Endothelial cell of umbilical vein (primary cell): ENCODE results near the gene CEP192.

ENCODE experiments used
- EZH2 ChIP-seq: IDR thresholded peaks from 2 replicates; pipeline ENCODE4 v1.6.1; 2012; ENCODE audit warnings: borderline replicate concordance, low read depth, mild to moderate bottlenecking, moderate library complexity, low read length, inconsistent platforms; ENCODE audit not compliant: severe bottlenecking
- GATA2 ChIP-seq: IDR thresholded peaks from 2 replicates; pipeline ENCODE4 v1.7.0; 2011; ENCODE audit warnings: low read depth, mild to moderate bottlenecking, moderate library complexity, mixed read lengths, low read length; ENCODE audit not compliant: insufficient read length, insufficient read depth
- POLR2A ChIP-seq: IDR thresholded peaks from 2 replicates; pipeline ENCODE4 v1.6.1; 2012; ENCODE audit warnings: low read depth, mild to moderate bottlenecking, control low read depth, low read length
- TF ChIP-seq, protein P1 (sequence below), 2 donors: IDR thresholded peaks; 1 replicate in 1 of 2; 2 replicates in 1 of 2; pipeline ENCODE4 v1.5.1; 2011; ENCODE audit warnings: low read length in 2 of 2, mild to moderate bottlenecking in 2 of 2, moderate library complexity in 2 of 2, control low read depth in 1 of 2, inconsistent platforms in 1 of 2, low read depth in 1 of 2; ENCODE audit not compliant: insufficient read depth in 1 of 2; ENCODE audit errors: extremely low read depth in 1 of 2

DNA sequence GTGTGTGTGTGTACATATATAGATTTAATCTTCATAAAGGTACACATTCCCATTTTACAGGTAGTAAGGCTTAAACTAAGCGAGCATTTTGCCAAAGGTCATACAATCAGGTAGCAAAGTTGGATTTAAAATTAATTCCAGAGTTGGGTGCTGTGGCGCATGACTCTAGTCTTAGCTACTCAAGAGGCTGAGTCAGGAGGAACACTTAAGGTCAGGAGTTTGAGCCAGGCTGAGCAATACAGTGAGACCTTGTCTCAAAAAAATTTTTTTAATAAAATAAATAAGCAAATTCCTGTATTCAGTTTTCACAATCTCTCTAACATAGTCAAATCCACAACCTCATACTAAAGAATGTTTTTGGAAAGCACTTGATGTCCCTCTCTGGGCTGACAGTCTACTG lies 115.9 kb downstream of the CEP192 start:
- TF ChIP-seq, protein P1, sequence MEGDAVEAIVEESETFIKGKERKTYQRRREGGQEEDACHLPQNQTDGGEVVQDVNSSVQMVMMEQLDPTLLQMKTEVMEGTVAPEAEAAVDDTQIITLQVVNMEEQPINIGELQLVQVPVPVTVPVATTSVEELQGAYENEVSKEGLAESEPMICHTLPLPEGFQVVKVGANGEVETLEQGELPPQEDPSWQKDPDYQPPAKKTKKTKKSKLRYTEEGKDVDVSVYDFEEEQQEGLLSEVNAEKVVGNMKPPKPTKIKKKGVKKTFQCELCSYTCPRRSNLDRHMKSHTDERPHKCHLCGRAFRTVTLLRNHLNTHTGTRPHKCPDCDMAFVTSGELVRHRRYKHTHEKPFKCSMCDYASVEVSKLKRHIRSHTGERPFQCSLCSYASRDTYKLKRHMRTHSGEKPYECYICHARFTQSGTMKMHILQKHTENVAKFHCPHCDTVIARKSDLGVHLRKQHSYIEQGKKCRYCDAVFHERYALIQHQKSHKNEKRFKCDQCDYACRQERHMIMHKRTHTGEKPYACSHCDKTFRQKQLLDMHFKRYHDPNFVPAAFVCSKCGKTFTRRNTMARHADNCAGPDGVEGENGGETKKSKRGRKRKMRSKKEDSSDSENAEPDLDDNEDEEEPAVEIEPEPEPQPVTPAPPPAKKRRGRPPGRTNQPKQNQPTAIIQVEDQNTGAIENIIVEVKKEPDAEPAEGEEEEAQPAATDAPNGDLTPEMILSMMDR (IDR thresholded peaks at IDR 0.05; ENCODE audit: extremely low read depth in 1 of 2, insufficient read depth in 1 of 2, low read depth in 1 of 2, low read length in 2 of 2): no peak
- TF ChIP-seq POLR2A (no peak), EZH2 (no peak), GATA2 (no peak)
